H9 (cell line): ENCODE results near the gene KIF19. TPM values are rescaled to one million over a fixed set of nuclear protein-coding genes. Genes with fewer than 3 reads are reported as not detected.

Source experiments
- DNase-seq: peaks from one replicate; pipeline ENCODE4 v3.0.0-alpha.2; 2017
- H2AFZ ChIP-seq: one replicate; pipeline ENCODE4 v1.6.1; 2013; ENCODE audit warnings: mild to moderate bottlenecking, low read length, control low read depth, moderate library complexity
- H2AK5ac ChIP-seq: 2 replicates; pipeline ENCODE4 v1.6.1; 2013; ENCODE audit warnings: low read length, control low read depth, mixed read lengths; ENCODE audit not compliant: insufficient read length
- H2BK120ac ChIP-seq: one replicate; pipeline ENCODE4 v1.6.1; 2013; ENCODE audit warnings: low read depth, mild to moderate bottlenecking, low read length, control low read depth, inconsistent platforms; ENCODE audit not compliant: poor library complexity, severe bottlenecking
- H2BK12ac ChIP-seq: 2 replicates; pipeline ENCODE4 v1.6.1; 2013; ENCODE audit warnings: low read length, control low read depth, mixed read lengths, low read depth; ENCODE audit not compliant: insufficient read length
- H2BK15ac ChIP-seq: 2 replicates; pipeline ENCODE4 v1.6.1; 2013; ENCODE audit warnings: low read depth, low read length, control low read depth
- H2BK20ac ChIP-seq: one replicate; pipeline ENCODE4 v1.6.1; 2013; ENCODE audit warnings: low read depth, mild to moderate bottlenecking, low read length, control low read depth, inconsistent platforms; ENCODE audit not compliant: poor library complexity, severe bottlenecking
- H2BK5ac ChIP-seq: 2 replicates; pipeline ENCODE4 v1.6.1; 2013; ENCODE audit warnings: low read length, control low read depth, mixed read lengths; ENCODE audit not compliant: insufficient read length
- H3K14ac ChIP-seq: 2 replicates; pipeline ENCODE4 v1.6.1; 2013; ENCODE audit warnings: low read length, control low read depth; ENCODE audit not compliant: insufficient read depth
- H3K18ac ChIP-seq: 2 replicates; pipeline ENCODE4 v1.6.1; 2013; ENCODE audit warnings: low read depth, mild to moderate bottlenecking, mixed read lengths, low read length, control low read depth; ENCODE audit not compliant: insufficient read length
- H3K23ac ChIP-seq: 2 replicates; pipeline ENCODE4 v1.6.1; 2013; ENCODE audit warnings: low read length, control low read depth, mixed read lengths, low read depth; ENCODE audit not compliant: insufficient read length
- H3K23me2 ChIP-seq: 2 replicates; pipeline ENCODE4 v1.6.1; 2013; ENCODE audit warnings: low read depth, mild to moderate bottlenecking, mixed read lengths, low read length, control low read depth; ENCODE audit not compliant: insufficient read length, poor library complexity, severe bottlenecking
- H3K27ac ChIP-seq: 2 replicates; pipeline ENCODE4 v1.5.1; 2013; ENCODE audit warnings: low read length, control low read depth, mixed read lengths, low read depth; ENCODE audit not compliant: insufficient read length
- H3K27me3 ChIP-seq: 2 replicates; pipeline ENCODE4 v1.6.1; 2013; ENCODE audit warnings: low read length, control low read depth, inconsistent platforms; ENCODE audit not compliant: insufficient read depth
- H3K4ac ChIP-seq: 2 replicates; pipeline ENCODE4 v1.6.1; 2013; ENCODE audit warnings: low read depth, mild to moderate bottlenecking, control low read depth, inconsistent platforms, low read length, moderate library complexity
- H3K4me1 ChIP-seq: 2 replicates; pipeline ENCODE4 v1.6.1; 2013; ENCODE audit warnings: low read length, control low read depth, inconsistent platforms; ENCODE audit not compliant: insufficient read depth
- H3K4me2 ChIP-seq: 2 replicates; pipeline ENCODE4 v1.6.1; 2013; ENCODE audit warnings: low read length, control low read depth, mixed read lengths; ENCODE audit not compliant: insufficient read length, insufficient read depth
- H3K56ac ChIP-seq: 2 replicates; pipeline ENCODE4 v1.6.1; 2013; ENCODE audit warnings: low read depth, mild to moderate bottlenecking, mixed read lengths, low read length, control low read depth; ENCODE audit not compliant: insufficient read length
- H3K79me1 ChIP-seq: 2 replicates; pipeline ENCODE4 v1.6.1; 2013; ENCODE audit warnings: low read depth, mild to moderate bottlenecking, moderate library complexity, low read length, control low read depth, inconsistent platforms; ENCODE audit not compliant: insufficient read depth, poor library complexity, severe bottlenecking
- H3K79me2 ChIP-seq: 2 replicates; pipeline ENCODE4 v1.6.1; 2013; ENCODE audit warnings: low read length, control low read depth, inconsistent platforms; ENCODE audit not compliant: insufficient read depth
- H3K9ac ChIP-seq: 2 replicates; pipeline ENCODE4 v1.6.1; 2013; ENCODE audit warnings: low read length, control low read depth, mixed read lengths; ENCODE audit not compliant: insufficient read length; ENCODE audit errors: extremely low read depth
- H3K9me3 ChIP-seq: one replicate; pipeline ENCODE4 v1.6.1; 2013; ENCODE audit warnings: low read depth, low read length, inconsistent platforms; ENCODE audit not compliant: control insufficient read depth
- H3T11ph ChIP-seq: one replicate; pipeline ENCODE4 v1.6.1; 2013; ENCODE audit warnings: mild to moderate bottlenecking, low read length, control low read depth, inconsistent platforms
- H4K20me1 ChIP-seq: one replicate; pipeline ENCODE4 v1.6.1; 2013; ENCODE audit not compliant: control insufficient read depth, insufficient read length, insufficient read depth
- H4K5ac ChIP-seq: 2 replicates; pipeline ENCODE4 v1.6.1; 2013; ENCODE audit warnings: low read depth, mild to moderate bottlenecking, mixed read lengths, low read length, control low read depth; ENCODE audit not compliant: insufficient read length
- H4K8ac ChIP-seq: replicated peaks from 2 replicates; pipeline ENCODE4 v1.6.1; 2013; ENCODE audit warnings: low read length, control low read depth, mixed read lengths, low read depth; ENCODE audit not compliant: insufficient read length
- H4K91ac ChIP-seq: 2 replicates; pipeline ENCODE4 v1.6.1; 2013; ENCODE audit warnings: low read depth, mild to moderate bottlenecking, moderate library complexity, mixed read lengths, low read length, control low read depth; ENCODE audit not compliant: insufficient read length
- H3K27ac Mint-ChIP-seq, 3 experiments: 2 replicates in 2 of 3; 3 replicates in 1 of 3; pipeline ENCODE4 v1.8.0; 2020 to 2021; ENCODE audit warnings: mixed read lengths in 3 of 3, mild to moderate bottlenecking in 1 of 3, moderate library complexity in 1 of 3
- H3K27me3 Mint-ChIP-seq: 2 replicates; pipeline ENCODE4 v1.8.0; 2021; ENCODE audit warnings: low read depth, mild to moderate bottlenecking, moderate library complexity, mixed read lengths
- H3K36me3 Mint-ChIP-seq, 3 experiments: 2 replicates in 2 of 3; 3 replicates in 1 of 3; pipeline ENCODE4 v1.8.0; 2020 to 2021; ENCODE audit warnings: low read depth in 3 of 3, mixed read lengths in 3 of 3; ENCODE audit not compliant: insufficient read depth in 1 of 3
- H3K4me1 Mint-ChIP-seq, 2 experiments: 2 replicates each; pipeline ENCODE4 v1.8.0; 2020; ENCODE audit warnings: mixed read lengths in 2 of 2
- H3K4me3 Mint-ChIP-seq, 2 experiments: 2 replicates in 1 of 2; 3 replicates in 1 of 2; pipeline ENCODE4 v1.8.0; 2020 to 2021; ENCODE audit warnings: mild to moderate bottlenecking in 2 of 2, mixed read lengths in 2 of 2, moderate library complexity in 1 of 2
- H3K9me3 Mint-ChIP-seq, 2 experiments: 2 replicates in 1 of 2; 3 replicates in 1 of 2; pipeline ENCODE4 v1.8.0; 2020; ENCODE audit warnings: mild to moderate bottlenecking in 2 of 2, mixed read lengths in 2 of 2, moderate library complexity in 1 of 2
- WGBS: extraction: QIAGEN DNeasy Blood & Tissue Kit; methylation state at CpG from one replicate; pipeline ENCODE4 v1.1.7; 2013; ENCODE audit warnings: missing lambda C conversion rate, low lambda C conversion rate, mixed read lengths; ENCODE audit not compliant: insufficient read length; ENCODE audit errors: extremely low coverage; 5-methylcytosine and 5-hydroxymethylcytosine counted together
- total RNA-seq: library from RNA; stranded (reverse); gene quantifications from 2 replicates; pipeline ENCODE4 v1.2.1, GENCODE V29; 2021
- TF ChIP-seq, protein P1 (sequence below): fragments of 200-600 bp; sonication (generic); conservative IDR thresholded peaks from 3 replicates; pipeline ENCODE4 v1.8.0; 2021; ENCODE audit warnings: antibody characterized with exemption, mild to moderate bottlenecking

The KIF19 gene
- total RNA-seq, 1 experiment from 2014 or later, result 0.13 TPM

DNA sequence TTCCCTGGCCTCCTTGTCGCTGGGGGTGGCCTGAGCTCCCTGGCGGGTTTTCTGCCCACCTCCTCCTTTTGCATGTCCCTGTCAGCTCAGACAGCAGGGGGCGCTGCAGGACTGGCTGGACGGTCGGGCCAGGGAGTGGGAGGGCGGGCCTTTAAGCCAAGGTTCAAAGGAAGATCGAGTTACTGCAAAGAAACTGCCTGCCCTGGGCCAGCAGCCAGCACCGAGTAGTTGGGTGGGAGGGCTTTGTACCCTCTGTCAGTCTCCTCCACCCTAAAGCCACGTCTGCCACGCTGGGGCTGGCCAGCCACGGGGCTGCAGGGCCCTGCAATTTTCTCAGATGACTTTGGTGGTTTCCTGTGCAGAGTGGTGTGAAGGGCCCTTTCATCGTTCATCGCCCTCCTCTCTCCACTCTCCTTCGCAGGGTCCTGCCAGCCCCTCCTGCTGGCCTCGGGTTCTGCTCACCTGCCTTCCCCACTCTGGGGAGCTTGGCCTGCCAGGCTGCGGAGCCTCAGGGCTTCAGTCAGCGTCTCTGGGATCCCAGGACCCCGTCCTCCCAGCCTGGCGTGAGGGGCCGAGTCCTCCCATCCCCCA, 53.6 kb downstream of the KIF19 start:
- Mint-ChIP-seq H3K9me3 (no peaks in the 10 kb centered on the region), H3K4me3 (no peak overlapping the region), H3K36me3 (no peaks in the 10 kb centered on the region), H3K27me3 (peaks cover 38% of the 10 kb centered on the region), H3K4me1 (peaks cover 10 to 16% of the 10 kb centered on the region in 2 experiments), H3K27ac (no peak overlapping the region)
- Histone ChIP-seq H3K4me2 (no peak overlapping the region), H3K79me2 (no peaks in the 10 kb centered on the region), H3K4me1 (no peaks in the 10 kb centered on the region; the same call in 1 of the 2 replicates), H3K9ac (no peak overlapping the region), H2BK5ac (no peak overlapping the region), H2AK5ac (no peak overlapping the region), H2AFZ (no peak overlapping the region), H3K9me3 (no peaks in the 10 kb centered on the region), H3T11ph (no peak overlapping the region), H3K27me3 (no peaks in the 10 kb centered on the region), H3K79me1 (no peaks in the 10 kb centered on the region), H2BK12ac (no peak overlapping the region), H4K20me1 (no peaks in the 10 kb centered on the region), H3K23ac (no peak overlapping the region), H3K56ac (no peak overlapping the region), H3K4ac (no peak overlapping the region), H3K23me2 (no peaks in the 10 kb centered on the region), H4K5ac (no peak overlapping the region), H2BK15ac (no peak overlapping the region), H2BK120ac (no peak overlapping the region), H4K8ac (no peak overlapping the region), H4K91ac (no peak overlapping the region), H3K27ac (no peak overlapping the region), H3K18ac (no peak overlapping the region), H2BK20ac (no peak overlapping the region), H3K14ac (no peak overlapping the region)
- no CpG with 5 or more reads among the region's 20 CpGs for WGBS
- peak; percentile 97 for DNase-seq
- TF ChIP-seq, protein P1, sequence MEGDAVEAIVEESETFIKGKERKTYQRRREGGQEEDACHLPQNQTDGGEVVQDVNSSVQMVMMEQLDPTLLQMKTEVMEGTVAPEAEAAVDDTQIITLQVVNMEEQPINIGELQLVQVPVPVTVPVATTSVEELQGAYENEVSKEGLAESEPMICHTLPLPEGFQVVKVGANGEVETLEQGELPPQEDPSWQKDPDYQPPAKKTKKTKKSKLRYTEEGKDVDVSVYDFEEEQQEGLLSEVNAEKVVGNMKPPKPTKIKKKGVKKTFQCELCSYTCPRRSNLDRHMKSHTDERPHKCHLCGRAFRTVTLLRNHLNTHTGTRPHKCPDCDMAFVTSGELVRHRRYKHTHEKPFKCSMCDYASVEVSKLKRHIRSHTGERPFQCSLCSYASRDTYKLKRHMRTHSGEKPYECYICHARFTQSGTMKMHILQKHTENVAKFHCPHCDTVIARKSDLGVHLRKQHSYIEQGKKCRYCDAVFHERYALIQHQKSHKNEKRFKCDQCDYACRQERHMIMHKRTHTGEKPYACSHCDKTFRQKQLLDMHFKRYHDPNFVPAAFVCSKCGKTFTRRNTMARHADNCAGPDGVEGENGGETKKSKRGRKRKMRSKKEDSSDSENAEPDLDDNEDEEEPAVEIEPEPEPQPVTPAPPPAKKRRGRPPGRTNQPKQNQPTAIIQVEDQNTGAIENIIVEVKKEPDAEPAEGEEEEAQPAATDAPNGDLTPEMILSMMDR, result peak; percentile 96
